MM.1S (cell line): ENCODE measurements around the gene RAPGEF4.

Source experiments
- DNase-seq: peaks from one replicate; pipeline ENCODE4 v3.0.0-alpha.2; 2015
- H2AFZ ChIP-seq: fragments of 300-600 bp; sonication (generic); 2 replicates; pipeline ENCODE4 v1.6.0; 2016; ENCODE audit warnings: antibody characterized with exemption, low read length
- H3F3A ChIP-seq: fragments of 300-600 bp; sonication (generic); 2 replicates; pipeline ENCODE4 v1.6.1; 2016; ENCODE audit warnings: mild to moderate bottlenecking, antibody characterized with exemption, low read length, moderate library complexity, mixed read lengths; ENCODE audit not compliant: insufficient read depth
- H3K27ac ChIP-seq: fragments of 300-600 bp; sonication (generic); 2 replicates; pipeline ENCODE4 v1.5.1; 2016; ENCODE audit warnings: mild to moderate bottlenecking, low read length
- H3K27me3 ChIP-seq: fragments of 300-600 bp; sonication (generic); replicated peaks from 2 replicates; pipeline ENCODE4 v1.6.0; 2016; ENCODE audit warnings: low read length; ENCODE audit not compliant: insufficient read depth
- H3K36me3 ChIP-seq: fragments of 300-600 bp; sonication (generic); replicated peaks from 2 replicates; pipeline ENCODE4 v1.6.1; 2016; ENCODE audit warnings: mild to moderate bottlenecking, low read length, mixed read lengths; ENCODE audit not compliant: insufficient read depth
- H3K4me1 ChIP-seq: fragments of 300-600 bp; sonication (generic); 2 replicates; pipeline ENCODE4 v1.6.1; 2016; ENCODE audit warnings: low read length, mixed read lengths
- H3K4me2 ChIP-seq: fragments of 300-600 bp; sonication (generic); 2 replicates; pipeline ENCODE4 v1.6.0; 2016; ENCODE audit warnings: low read depth, low read length
- H3K4me3 ChIP-seq: fragments of 300-600 bp; sonication (generic); 2 replicates; pipeline ENCODE4 v1.5.1; 2016; ENCODE audit warnings: low read length, mixed read lengths
- H3K79me2 ChIP-seq: fragments of 300-600 bp; sonication (generic); 2 replicates; pipeline ENCODE4 v1.6.1; 2016; ENCODE audit warnings: mixed run types, low read length, mixed read lengths
- H3K9ac ChIP-seq: fragments of 300-600 bp; sonication (generic); 2 replicates; pipeline ENCODE4 v1.6.1; 2016; ENCODE audit warnings: low read length, mixed read lengths
- H3K9me2 ChIP-seq: fragments of 300-600 bp; sonication (generic); replicated peaks from 2 replicates; pipeline ENCODE4 v1.6.1; 2016; ENCODE audit warnings: mild to moderate bottlenecking, low read length, mixed read lengths; ENCODE audit not compliant: insufficient read depth
- H3K9me3 ChIP-seq: fragments of 300-600 bp; sonication (generic); replicated peaks from 2 replicates; pipeline ENCODE4 v1.6.1; 2016; ENCODE audit warnings: mild to moderate bottlenecking, low read length, mixed read lengths; ENCODE audit not compliant: insufficient read depth
- H4K20me1 ChIP-seq: fragments of 300-600 bp; sonication (generic); 2 replicates; pipeline ENCODE4 v1.6.1; 2016; ENCODE audit warnings: mild to moderate bottlenecking, low read length, moderate library complexity, mixed read lengths; ENCODE audit not compliant: insufficient read depth
- EZH2 ChIP-seq: fragments of 300-600 bp; sonication (generic); optimal IDR thresholded peaks from 2 replicates; pipeline ENCODE3; 2017; ENCODE audit warnings: low read depth, mild to moderate bottlenecking, antibody characterized with exemption, low read length, mixed read lengths
- EZH2phosphoT487 ChIP-seq: fragments of 300-600 bp; sonication (generic); IDR thresholded peaks from 2 replicates; pipeline ENCODE4 v1.6.1; 2018; ENCODE audit warnings: antibody characterized with exemption, low read length
- TF ChIP-seq, protein P1 (sequence below): fragments of 300-600 bp; sonication (generic); IDR thresholded peaks from 2 replicates; pipeline ENCODE4 v1.5.1; 2016; ENCODE audit warnings: antibody characterized with exemption, low read length, mixed read lengths

The RAPGEF4 gene

DNA sequence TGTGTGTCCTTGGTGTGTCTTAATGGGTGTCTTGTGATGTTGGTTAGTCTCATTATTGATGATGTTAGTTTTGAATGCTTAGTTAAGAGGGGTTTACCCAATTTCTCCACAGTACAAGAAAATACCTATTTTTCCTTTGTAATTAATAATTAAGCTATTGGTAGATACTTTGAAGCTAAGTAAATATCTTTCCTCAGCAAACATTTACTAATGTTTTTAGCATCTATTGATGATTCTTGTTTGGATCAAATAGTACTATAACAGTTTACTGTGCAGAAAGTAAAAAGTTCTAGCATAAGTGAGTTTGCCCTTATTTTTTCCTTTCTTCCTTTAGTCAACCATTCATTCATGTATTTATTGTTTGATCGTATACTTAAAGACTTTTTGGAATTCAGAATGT, 359.1 kb downstream of the RAPGEF4 start:
- Histone ChIP-seq H3K27me3 (no peaks in the 10 kb centered on the region), H3K4me1 (no peaks in the 10 kb centered on the region)

DNA sequence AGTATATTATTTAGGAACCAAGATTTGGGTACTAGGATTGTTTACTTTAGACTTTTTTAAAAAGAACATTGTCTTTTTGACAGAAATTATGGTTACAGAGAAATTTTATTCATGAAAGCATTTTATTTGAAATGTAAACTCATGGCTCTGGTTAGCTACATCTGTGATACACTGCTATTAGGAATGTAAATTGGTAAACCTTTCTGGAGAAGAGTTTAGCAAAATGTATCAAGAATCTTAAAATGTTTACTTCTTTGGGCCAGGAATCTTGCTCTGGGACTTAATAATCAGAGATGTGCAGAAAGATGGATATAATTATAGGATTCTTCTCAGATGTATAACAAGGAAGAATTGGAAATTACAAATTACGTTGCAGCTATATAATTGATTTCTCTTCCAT, 359.7 kb downstream of the RAPGEF4 start:
- H3K9ac ChIP-seq = no peak overlapping the region
- no peaks in the 10 kb centered on the region for H4K20me1 ChIP-seq
- no peaks in the 10 kb centered on the region for H3K27me3 ChIP-seq
- H3K9me2 ChIP-seq = no peaks in the 10 kb centered on the region
- H3K4me1 ChIP-seq = no peaks in the 10 kb centered on the region
- no peak for DNase-seq
- no peak overlapping the region for H3K4me2 ChIP-seq
- no peak for TF ChIP-seq EZH2phosphoT487
- no peak for TF ChIP-seq EZH2
- TF ChIP-seq, protein P1, sequence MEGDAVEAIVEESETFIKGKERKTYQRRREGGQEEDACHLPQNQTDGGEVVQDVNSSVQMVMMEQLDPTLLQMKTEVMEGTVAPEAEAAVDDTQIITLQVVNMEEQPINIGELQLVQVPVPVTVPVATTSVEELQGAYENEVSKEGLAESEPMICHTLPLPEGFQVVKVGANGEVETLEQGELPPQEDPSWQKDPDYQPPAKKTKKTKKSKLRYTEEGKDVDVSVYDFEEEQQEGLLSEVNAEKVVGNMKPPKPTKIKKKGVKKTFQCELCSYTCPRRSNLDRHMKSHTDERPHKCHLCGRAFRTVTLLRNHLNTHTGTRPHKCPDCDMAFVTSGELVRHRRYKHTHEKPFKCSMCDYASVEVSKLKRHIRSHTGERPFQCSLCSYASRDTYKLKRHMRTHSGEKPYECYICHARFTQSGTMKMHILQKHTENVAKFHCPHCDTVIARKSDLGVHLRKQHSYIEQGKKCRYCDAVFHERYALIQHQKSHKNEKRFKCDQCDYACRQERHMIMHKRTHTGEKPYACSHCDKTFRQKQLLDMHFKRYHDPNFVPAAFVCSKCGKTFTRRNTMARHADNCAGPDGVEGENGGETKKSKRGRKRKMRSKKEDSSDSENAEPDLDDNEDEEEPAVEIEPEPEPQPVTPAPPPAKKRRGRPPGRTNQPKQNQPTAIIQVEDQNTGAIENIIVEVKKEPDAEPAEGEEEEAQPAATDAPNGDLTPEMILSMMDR = no peak
- H2AFZ ChIP-seq = no peak overlapping the region
- no peaks in the 10 kb centered on the region for H3F3A ChIP-seq
- H3K4me3 ChIP-seq = no peak overlapping the region
- H3K9me3 ChIP-seq = no peaks in the 10 kb centered on the region
- no peak overlapping the region for H3K27ac ChIP-seq
- H3K36me3 ChIP-seq = no peaks in the 10 kb centered on the region
- no peaks in the 10 kb centered on the region for H3K79me2 ChIP-seq

More for the DNA sequence above, 359.1 kb downstream of the RAPGEF4 start:
- Histone ChIP-seq H3K9me2 (no peaks in the 10 kb centered on the region), H3K79me2 (no peaks in the 10 kb centered on the region), H3K36me3 (no peaks in the 10 kb centered on the region), H4K20me1 (no peaks in the 10 kb centered on the region), H3K4me2 (no peak overlapping the region), H2AFZ (no peak overlapping the region), H3K9ac (no peak overlapping the region), H3F3A (no peaks in the 10 kb centered on the region), H3K27ac (no peak overlapping the region), H3K4me3 (no peak overlapping the region), H3K9me3 (no peaks in the 10 kb centered on the region)
- no peak for DNase-seq
- TF ChIP-seq EZH2 (no peak), EZH2phosphoT487 (no peak)
- TF ChIP-seq, protein P1 = no peak

DNA sequence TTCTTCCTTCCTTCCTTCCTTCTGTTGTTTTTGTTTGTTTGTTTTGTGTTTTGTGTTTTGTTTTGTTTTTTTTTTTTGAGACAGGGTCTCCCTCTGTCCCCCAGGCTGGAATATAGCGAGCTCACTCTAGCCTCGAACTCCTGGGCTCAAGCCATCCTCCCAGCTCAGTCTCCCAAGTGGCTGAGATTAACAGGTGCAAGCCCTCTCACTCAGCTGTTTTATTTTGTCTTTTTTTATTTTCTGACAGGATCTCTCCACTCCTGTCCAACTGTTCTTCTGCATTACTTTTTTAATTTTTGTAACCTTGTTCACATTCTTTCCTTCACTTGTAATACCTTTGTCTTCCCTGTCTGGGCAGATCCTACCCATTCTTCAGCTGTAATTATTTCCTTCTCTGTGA, 363.6 kb downstream of the RAPGEF4 start:
- Histone ChIP-seq H3K4me1 (no peaks in the 10 kb centered on the region), H3K27ac (no peak overlapping the region), H3K9me2 (no peaks in the 10 kb centered on the region), H3K4me2 (no peak overlapping the region), H3K27me3 (no peaks in the 10 kb centered on the region), H3K9me3 (no peaks in the 10 kb centered on the region), H2AFZ (no peak overlapping the region), H3K36me3 (no peaks in the 10 kb centered on the region), H3K79me2 (no peaks in the 10 kb centered on the region), H4K20me1 (no peaks in the 10 kb centered on the region), H3K4me3 (no peak overlapping the region), H3F3A (no peaks in the 10 kb centered on the region), H3K9ac (no peak overlapping the region)
- no peak for TF ChIP-seq EZH2phosphoT487
- no peak for TF ChIP-seq EZH2
- TF ChIP-seq, protein P1 = no peak
- no peak for DNase-seq
